ENCODE data around the gene ATG2A.

Gene ATG2A

DNA sequence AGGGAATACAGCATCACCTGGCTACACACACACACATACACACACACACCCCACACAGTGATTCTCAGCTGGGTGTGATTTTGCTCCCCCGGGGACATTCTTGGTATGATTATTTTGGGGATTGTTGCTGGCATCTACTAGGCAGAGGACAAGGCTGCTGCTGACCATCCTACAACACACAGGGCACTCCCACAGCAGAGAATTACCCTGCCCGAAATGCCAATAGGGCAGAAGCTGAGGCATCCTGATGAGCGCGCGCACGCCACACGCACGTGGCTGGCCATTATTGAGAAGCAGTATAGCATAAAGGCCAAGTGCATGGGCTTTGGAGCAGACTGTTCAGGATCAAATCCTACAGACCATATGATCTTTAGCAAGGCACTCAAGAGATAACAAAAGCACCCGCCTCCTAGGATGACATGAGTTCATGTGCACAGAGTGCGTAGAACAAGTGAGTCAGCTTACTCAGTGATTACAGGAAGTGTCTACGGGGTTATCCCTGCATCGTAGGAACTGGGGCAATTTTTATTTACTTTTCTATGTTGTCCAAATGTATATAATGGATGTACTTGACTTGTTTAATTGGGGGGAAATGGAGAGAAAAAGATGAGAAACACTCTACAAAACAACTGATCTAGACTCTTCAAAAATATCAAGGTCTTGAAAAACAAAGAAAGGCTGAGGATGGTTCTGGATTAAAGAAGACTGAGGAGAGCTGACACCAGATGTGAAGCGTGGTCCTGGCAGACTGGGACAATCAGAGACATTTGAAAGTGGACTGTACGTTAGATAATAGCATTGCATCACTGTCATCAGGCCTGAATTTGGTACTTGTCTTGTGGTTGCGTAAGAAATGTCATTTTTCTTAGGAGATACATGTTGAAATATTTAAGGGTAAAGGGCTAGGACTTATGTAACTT, 31.4 kb downstream of the ATG2A start:
- DNase-seq (ENCODE audit: low read depth in 2 of 2) = peak in 1 of 2 experiments; percentile 27

- DNase-seq (ENCODE audit: low read depth in 2 of 2) = no peak
These were observed 33.0 kb downstream of the ATG2A start for GRCh38 chr11:64884019-64884418.

GRCh38 chr11:64883575-64883974, 33.4 kb downstream of the ATG2A start:
- DNase-seq (ENCODE audit: low read depth in 2 of 2) = no peak

DNA sequence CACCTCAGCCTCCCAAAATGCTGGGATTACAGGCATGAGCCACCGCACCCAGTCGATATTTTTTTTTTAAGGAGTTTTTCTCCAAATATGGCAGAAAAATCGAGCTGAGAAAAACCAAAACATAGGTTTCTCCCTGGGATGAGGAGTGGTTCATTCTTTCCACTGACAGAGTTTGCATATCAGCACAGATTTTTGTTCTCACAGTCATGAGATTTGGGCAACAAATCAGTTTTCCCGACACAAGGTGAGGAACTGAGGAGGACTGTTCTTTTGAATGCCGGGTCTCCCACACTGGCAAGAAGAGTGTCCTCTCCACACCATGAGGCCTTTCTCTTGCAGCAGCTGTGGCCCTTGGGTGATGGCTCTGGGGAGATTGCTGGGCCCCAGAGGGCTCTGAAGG, 34.8 kb downstream of the ATG2A start:
- no peak for DNase-seq (ENCODE audit: low read depth in 2 of 2)

- DNase-seq (ENCODE audit: low read depth in 2 of 2) = no peak
These were observed 35.5 kb downstream of the ATG2A start for GRCh38 chr11:64881476-64881875.

DNA sequence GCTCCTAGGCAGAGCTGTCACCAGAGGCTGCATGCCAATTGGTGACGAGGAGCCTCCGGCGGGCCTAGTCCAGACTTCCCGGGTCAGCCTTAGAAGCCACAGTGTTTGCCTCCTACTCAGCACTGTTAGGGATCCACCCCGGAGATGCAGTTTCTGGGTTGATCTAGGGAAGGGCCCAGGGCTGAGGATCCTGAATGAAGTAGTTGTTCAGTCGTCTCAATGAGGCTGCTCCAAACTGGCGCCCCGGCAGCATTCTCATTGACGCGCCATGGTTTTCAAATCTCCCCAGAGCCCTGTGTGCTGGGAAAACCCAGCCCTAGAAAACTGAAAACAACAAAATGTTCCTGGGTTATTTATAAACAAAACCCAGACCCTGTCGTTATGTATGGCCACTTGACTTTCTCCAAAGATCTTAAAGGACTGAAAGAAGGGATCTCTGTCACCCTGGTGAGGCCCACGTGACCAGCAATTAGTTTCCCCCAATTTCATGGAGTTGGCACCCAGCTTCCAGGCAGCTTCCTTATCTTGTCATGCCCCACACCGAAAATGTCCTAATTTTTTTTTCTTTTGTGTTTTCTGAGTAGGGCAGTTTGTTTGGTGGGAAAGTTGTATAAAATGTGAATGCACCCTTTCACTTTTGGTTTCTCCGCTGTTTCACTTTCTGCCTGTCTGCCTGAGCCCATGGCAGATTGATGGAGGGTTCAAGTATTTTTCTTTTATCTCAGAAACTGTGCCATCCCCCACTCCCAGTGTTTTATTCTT, 36.6 kb downstream of the ATG2A start:
- DNase-seq (ENCODE audit: low read depth in 2 of 2) = no peak

- DNase-seq (ENCODE audit: low read depth in 2 of 2) = no peak
These were observed 37.6 kb downstream of the ATG2A start for GRCh38 chr11:64879244-64879900.

GRCh38 chr11:64878494-64879243, 38.3 kb downstream of the ATG2A start, which contains the start of gene EHD1:
TSS of gene EHD1 (minus strand) at chr11:64878621. CDS start at chr11:64878464, 157 bp downstream.
- DNase-seq (ENCODE audit: low read depth in 2 of 2) = peak; percentile 95 to 96

- DNase-seq (ENCODE audit: low read depth in 2 of 2) = peak in 1 of 2 experiments; percentile 13
These were observed 38.9 kb downstream of the ATG2A start for GRCh38 chr11:64878223-64878493.

- no peak for DNase-seq (ENCODE audit: low read depth in 2 of 2)
These were observed 39.4 kb downstream of the ATG2A start for GRCh38 chr11:64877390-64878222.

DNA sequence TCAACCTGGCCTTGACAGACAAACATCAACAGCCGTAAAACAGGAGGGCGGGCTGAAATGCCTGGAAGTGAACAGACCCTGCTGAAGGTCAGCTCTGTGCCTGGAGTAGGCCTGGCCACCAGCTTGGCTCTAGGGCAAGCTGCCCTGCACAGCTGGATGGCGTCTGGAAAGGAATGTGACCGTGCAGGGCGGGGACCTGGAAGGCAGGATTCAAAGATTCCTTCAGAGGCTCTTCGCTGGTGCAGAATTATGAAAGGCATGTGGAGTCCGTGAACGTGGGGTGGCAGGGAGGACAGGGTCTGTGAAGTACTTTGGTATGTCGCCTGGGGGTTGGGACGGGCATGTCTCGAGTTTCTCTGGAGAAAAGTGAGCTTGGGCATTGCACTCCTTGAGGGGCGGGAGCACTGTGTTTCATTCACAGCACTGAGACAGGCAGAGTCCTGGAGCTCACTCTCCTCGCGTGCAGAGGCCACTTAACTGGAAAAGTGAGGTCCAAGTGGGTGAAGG, 40.1 kb downstream of the ATG2A start:
- DNase-seq (ENCODE audit: low read depth in 2 of 2) = peak in 1 of 2 experiments; percentile 14

GRCh38 chr11:64876229-64876750, 40.7 kb downstream of the ATG2A start:
- DNase-seq (ENCODE audit: low read depth in 2 of 2) = no peak

- no peak for DNase-seq (ENCODE audit: low read depth in 2 of 2)
These were observed 41.4 kb downstream of the ATG2A start for GRCh38 chr11:64875369-64876228.

DNA sequence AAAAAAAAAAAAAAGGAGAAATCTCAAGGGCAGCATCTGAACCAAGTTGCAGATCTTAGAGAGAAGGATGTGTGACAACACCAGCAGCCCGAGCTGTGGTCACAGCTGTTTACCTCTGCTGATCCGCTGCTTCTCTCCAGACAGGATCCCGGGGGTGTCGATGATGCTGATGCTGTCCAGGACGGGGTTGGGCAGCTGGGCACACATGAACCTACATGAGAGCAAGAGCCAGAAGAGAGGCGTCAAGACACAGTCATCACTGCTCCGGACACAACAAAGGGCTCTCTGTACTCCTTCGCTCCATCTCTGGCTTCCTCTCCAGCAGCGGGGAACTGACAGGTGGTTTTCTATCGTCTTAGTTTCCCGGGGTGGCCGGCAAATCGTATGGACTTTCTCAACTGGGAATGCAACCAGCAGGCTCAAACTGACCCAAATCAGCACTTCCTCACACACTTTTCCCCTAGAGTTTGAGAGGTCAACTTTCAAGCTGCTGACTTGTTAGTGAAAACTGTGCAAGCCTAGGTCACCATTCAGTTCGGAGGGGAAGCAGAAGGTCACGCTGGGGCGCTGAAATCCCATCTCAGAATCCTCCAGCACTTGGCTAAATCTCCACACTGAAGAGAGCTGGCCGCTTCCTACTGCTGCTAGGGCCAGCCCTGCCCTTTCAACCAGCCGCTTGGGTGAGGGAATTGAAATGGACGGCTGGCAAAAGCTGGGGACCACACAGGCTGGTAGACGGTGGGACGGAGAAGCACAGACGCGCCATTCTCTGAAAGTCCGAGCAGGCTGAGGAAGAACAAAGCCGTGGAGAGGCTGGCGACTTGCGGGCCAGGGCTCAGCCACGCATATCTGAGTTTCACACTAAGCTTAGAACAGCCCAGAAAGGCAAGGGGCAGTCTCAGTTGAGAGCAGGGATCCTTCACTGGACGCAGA, 42.4 kb downstream of the ATG2A start:
- DNase-seq (ENCODE audit: low read depth in 2 of 2) = no peak

DNA sequence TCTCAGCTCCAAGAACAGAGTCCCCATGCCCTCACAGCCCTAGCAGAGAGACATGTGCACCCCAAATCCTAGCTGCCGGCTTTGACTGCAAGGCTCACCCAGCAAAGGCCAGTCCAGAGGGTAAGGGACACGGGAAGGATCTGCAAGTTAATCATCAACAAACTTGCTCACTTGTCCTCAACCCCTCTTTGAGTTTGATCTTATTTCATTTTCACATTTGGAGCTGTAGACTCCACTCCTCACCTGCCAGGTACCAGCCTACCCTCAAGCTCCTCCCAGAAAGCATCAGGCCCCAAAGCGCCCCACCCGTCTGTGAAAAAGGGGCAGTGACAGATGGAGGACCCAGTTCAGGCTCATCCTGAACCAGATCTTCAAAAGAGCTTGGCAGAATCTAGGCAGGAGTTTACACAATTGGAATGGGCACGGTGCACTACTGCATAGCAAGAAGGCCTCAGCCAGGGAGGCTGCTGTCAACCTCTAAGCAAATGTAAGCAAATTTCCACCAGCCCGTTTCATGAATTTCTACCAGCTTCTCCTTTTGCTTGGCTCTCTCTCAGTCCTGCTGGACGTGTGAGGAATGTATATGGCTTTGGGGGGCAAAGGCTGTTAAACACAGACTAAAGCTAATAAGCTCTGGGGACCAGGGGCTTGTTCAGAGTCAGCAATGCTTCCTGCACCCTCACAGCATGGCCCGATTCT, 44.1 kb downstream of the ATG2A start:
- DNase-seq (ENCODE audit: low read depth in 2 of 2) = no peak

DNA sequence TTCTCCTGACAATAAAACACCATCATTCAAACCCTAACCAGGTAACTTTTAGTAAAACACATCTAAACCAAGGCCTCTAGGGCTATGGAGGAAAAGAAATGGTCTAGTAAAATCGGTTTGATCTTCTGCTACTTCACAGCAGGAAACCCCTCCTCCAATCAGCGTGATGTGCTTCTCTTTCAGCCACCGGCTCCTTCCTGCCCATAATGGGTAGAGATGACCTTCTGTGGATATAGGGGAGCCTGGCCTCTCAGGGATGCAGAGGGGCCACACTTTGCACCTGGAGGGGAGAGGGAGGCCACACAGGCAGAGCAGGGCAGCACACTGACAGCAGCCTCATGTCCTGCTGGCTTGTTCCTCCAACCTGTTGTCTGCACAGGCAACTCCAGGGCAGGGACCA, 45.5 kb downstream of the ATG2A start:
- DNase-seq (ENCODE audit: low read depth in 2 of 2) = no peak

- DNase-seq (ENCODE audit: low read depth in 2 of 2) = no peak
These were observed 46.0 kb downstream of the ATG2A start for GRCh38 chr11:64870893-64871466.
